NCI-H1092 (cell line): ENCODE measurements around the gene RAB8B.

Experiments used
- DNase-seq: peaks from one replicate; lab custom pipeline; 2025; lab: John Stamatoyannopoulos, UW

The RAB8B gene

GRCh38 chr15:63185206-63185605, 4.2 kb upstream of the RAB8B start:
- DNase-seq, result no peak

- no peak for DNase-seq
Observed at GRCh38 chr15:63186065-63186464, 3.3 kb upstream of the RAB8B start.

- no peak for DNase-seq
Observed at GRCh38 chr15:63187589-63188226, 1.7 kb upstream of the RAB8B start.

GRCh38 chr15:63188247-63188925, 1.0 kb upstream of the RAB8B start:
- no peak for DNase-seq

DNA sequence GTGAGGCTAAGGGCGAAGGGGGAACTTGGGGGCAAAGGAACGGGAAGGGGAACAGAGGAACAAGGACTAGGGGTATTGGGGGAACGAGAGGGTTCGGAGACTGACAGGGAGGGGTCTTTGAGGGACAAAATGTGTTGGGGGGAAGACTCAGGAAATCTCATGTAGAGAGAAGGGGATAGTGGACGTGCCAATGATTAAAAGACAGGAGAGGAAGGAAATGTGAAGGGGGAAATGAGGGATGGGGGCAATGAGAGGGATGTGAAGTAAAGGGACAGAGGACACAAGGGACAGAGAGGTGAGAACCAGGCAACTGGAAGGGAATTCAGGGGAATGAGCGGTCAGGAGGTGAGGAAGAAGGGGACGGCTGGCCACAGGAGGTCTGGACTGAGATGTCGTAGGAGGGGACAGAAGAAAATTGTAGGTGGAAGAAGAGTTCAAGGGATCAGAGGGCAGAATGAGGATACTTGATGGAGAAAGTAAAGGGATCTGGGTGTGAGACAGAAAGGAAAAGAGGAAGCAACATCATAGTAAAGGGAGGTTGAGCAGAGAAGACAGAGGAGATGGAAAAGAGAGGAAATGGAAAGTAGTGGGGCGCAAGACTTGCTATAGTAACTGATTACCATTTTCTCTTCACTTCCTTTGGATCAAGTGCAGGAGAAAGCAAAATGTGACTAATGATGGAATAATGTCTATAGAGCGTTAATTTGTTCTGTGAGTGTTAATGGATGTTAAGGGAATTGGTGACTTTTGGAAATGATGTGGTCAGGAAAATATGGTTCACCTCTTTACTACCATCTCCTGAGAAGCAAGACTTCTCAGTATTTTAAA, 749 bp downstream of the RAB8B start:
- no peak for DNase-seq

- no peak for DNase-seq
Observed at GRCh38 chr15:63190769-63191649, 1.6 kb downstream of the RAB8B start.

DNA sequence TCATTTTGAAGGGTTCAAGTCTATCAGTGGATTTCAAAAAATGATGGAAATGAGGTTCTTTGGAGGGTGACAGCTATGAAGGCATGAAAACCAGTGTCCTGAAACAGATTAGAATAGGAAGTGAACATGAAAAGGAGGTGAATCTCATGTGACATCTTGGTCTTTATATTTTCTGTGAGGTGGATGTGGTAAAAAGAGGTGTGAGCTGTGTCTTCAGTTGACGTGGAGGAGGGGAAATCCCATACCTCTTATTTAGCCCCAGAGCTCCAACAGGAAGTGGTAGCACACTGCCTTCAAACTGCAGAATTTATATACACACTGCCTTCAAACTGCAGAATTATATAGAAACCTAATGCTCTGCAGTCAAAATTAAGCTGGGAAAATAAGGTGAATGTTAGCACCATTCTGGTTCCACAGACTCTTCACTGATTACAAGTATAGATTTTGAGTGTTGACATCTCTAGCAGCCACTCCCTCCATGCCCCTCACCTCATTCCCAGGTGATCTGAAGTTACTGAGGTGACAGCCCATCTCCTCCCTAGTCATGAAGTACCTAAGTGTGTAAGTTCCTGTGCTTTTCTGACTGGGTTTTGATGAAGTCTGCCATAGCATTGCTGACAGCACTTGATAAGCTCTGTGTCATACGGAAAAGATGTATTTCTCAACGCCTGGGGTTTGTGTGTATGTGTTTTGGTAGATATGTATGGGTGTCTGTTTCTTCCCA, 2.7 kb downstream of the RAB8B start:
- no peak for DNase-seq

DNA sequence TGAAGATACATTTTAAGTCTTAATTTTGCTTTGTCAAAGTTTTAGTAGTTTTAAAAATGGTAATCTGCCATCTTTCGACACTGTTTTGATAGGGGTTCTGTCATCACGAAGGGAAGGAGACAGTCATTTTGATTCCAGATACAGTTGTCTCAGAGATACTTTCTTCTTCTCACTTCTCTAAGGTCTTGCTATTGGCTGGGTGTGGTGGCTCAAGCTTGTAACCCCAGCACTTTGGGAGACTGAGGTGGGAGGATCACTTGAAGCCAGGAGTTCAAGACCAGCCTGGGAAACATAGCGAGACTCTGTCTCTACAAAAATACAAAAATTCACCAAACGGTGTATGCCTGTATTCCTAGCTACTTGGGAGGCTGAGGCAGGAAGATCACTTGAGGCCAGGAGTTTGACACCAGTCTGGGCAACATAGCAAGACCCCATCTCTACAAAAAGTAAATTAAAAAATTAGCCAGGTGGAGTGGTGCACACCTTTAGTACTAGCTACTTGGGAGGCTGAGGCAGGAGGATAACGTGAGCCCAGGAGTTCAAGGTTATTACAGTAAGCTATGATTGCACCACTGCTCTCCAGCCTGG, 3.3 kb downstream of the RAB8B start:
- no peak for DNase-seq

GRCh38 chr15:63194302-63194701, 4.9 kb downstream of the RAB8B start:
- DNase-seq, result no peak

- no peak for DNase-seq
Observed at GRCh38 chr15:63194880-63195568, 5.6 kb downstream of the RAB8B start.

DNA sequence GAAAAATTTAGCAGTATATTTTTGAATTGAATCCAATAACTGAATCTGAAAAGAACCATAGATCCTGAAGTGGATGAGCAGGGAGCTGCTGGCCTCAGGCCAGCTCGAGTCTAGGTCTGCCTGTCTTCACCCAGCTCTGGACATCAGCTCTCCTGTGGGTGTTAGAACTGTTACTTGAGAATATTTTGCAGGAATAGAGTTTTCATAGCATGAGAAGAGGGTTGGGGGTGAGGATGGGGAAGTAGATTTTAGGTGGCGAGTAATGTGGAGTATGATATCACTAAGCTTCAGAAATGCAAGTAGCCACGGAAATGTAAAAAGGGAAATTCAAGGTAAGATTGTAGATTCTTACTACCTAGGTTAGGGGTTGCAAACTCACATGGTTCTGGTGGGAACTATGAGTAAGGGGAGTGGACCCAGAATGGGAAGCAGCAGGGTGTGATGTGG, 6.2 kb downstream of the RAB8B start:
- no peak for DNase-seq

- DNase-seq, result no peak
Observed at GRCh38 chr15:63196842-63197241, 7.4 kb downstream of the RAB8B start.

DNA sequence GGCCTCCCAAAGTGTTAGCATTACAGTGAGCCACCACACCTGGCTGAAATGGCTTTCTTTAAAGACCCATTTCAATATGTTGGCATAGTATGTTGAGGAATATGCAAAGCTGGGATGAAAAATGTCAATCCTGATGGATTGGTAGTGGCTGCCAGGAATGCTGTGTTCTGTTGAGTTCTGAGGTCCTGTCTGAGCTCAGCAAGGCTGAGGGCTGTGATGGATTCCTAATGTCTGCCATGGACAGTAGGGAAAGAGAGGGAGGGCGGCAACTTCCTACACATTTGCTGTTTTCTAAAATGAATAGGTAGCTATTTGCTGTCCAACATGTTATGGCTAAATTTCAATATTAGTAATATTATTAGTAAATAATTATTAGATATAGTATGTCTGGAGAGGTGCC, 8.2 kb downstream of the RAB8B start:
- no peak for DNase-seq

DNA sequence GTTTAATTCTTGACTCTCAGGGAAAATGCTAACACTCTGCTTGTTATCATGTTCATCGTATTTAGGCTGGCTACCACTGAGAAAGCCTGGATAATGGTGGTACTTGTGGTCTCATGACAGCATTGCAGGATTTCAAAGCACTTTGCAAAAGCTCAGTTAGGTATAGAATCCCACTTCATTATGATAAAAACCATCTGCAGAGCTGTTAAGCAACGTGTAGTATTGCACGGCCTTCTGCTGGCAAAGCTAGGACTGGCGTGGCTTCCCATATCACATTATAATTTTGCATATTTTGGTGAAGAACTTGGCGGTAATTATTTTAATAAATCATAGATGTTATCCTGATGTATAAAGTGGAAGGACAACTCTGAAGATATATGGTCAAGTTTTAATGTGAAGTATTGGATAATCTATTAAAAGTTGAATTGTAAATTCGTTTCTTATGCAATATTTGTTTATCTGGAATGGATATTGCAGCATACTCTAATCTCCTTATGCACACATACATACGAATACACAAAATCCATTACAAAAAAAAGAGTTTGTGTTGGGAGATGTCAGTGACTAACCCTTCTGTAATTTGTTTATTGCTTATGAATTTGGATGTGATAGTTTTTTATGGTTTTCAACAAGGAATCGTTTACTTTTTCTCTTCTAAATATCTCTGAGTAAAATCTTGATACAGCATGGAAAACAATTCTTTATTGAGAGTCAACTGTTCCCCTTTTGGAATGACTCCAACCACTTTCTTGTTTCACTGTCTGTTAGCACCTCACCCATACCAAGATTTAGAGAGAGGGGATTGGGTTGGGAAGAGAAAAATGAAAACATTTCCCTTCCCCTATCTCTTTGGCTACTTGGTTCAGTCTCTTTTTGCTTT, 9.2 kb downstream of the RAB8B start:
- DNase-seq, result no peak

GRCh38 chr15:63200464-63201249, 11.3 kb downstream of the RAB8B start:
- DNase-seq, result no peak

- DNase-seq, result no peak
Observed at GRCh38 chr15:63202861-63203260, 13.5 kb downstream of the RAB8B start.

- DNase-seq, result no peak
Observed at GRCh38 chr15:63203451-63204090, 14.2 kb downstream of the RAB8B start.

GRCh38 chr15:63206079-63206478, 16.7 kb downstream of the RAB8B start:
- no peak for DNase-seq
